Adipocyte (in vitro differentiated cells): ENCODE results near the gene CSAD.

Source experiments
- DNase-seq: peaks from one replicate; pipeline ENCODE4 v3.0.0-alpha.2; 2015; ENCODE audit warnings: low read depth
- H3K27me3 ChIP-seq: replicated peaks from 2 replicates; pipeline ENCODE4 v1.7.0; 2013; ENCODE audit warnings: mild to moderate bottlenecking, low read length, moderate library complexity; ENCODE audit not compliant: control insufficient read depth, insufficient read depth
- H3K36me3 ChIP-seq: 2 replicates; pipeline ENCODE4 v1.7.0; 2013; ENCODE audit warnings: low read length, mild to moderate bottlenecking, moderate library complexity; ENCODE audit not compliant: control insufficient read depth, insufficient read depth, severe bottlenecking
- H3K4me1 ChIP-seq: 2 replicates; pipeline ENCODE4 v1.7.0; 2013; ENCODE audit warnings: mild to moderate bottlenecking, low read length, moderate library complexity; ENCODE audit not compliant: control insufficient read depth, insufficient read depth
- H3K4me3 ChIP-seq: 2 replicates; pipeline ENCODE4 v1.7.0; 2013; ENCODE audit warnings: mild to moderate bottlenecking, low read length, moderate library complexity
- H3K9ac ChIP-seq: 2 replicates; pipeline ENCODE4 v1.7.0; 2013; ENCODE audit warnings: mild to moderate bottlenecking, low read length, moderate library complexity
- H3K9me3 ChIP-seq: 2 replicates; pipeline ENCODE4 v1.7.0; 2013; ENCODE audit warnings: mild to moderate bottlenecking, low read length, moderate library complexity; ENCODE audit not compliant: control insufficient read depth

Gene CSAD

GRCh38 chr12:53196486-53196885, 15.8 kb upstream of the CSAD start:
- Histone ChIP-seq H3K9me3 (no peaks in the 10 kb centered on the region), H3K27me3 (no peaks in the 10 kb centered on the region), H3K36me3 (no peaks in the 10 kb centered on the region), H3K4me1 (peaks cover 14% of the 10 kb centered on the region), H3K9ac (no peak overlapping the region), H3K4me3 (no peak overlapping the region)
- no peak for DNase-seq

GRCh38 chr12:53195516-53196420, 15.0 kb upstream of the CSAD start:
- no peak for DNase-seq
- Histone ChIP-seq H3K9ac (no peak overlapping the region), H3K36me3 (no peaks in the 10 kb centered on the region), H3K27me3 (no peaks in the 10 kb centered on the region), H3K9me3 (no peaks in the 10 kb centered on the region), H3K4me3 (no peak overlapping the region), H3K4me1 (peaks cover 7% of the 10 kb centered on the region)

GRCh38 chr12:53194973-53195372, 14.2 kb upstream of the CSAD start:
- H3K9ac ChIP-seq, result no peak overlapping the region
- H3K36me3 ChIP-seq, result no peaks in the 10 kb centered on the region
- no peak overlapping the region for H3K4me3 ChIP-seq
- DNase-seq, result no peak
- peaks cover 3% of the 10 kb centered on the region for H3K4me1 ChIP-seq
- no peaks in the 10 kb centered on the region for H3K9me3 ChIP-seq
- H3K27me3 ChIP-seq, result no peaks in the 10 kb centered on the region

GRCh38 chr12:53193985-53194716, 13.4 kb upstream of the CSAD start:
- peaks cover 9% of the 10 kb centered on the region for H3K4me1 ChIP-seq
- H3K36me3 ChIP-seq, result no peaks in the 10 kb centered on the region
- DNase-seq, result no peak
- no peak overlapping the region for H3K4me3 ChIP-seq
- no peak overlapping the region for H3K9ac ChIP-seq
- no peaks in the 10 kb centered on the region for H3K9me3 ChIP-seq
- no peaks in the 10 kb centered on the region for H3K27me3 ChIP-seq

- DNase-seq, result no peak
- H3K4me3 ChIP-seq, result no peak overlapping the region
- H3K9ac ChIP-seq, result no peak overlapping the region
- no peaks in the 10 kb centered on the region for H3K9me3 ChIP-seq
- peaks cover 10% of the 10 kb centered on the region for H3K36me3 ChIP-seq
- H3K27me3 ChIP-seq, result no peaks in the 10 kb centered on the region
- H3K4me1 ChIP-seq, result peaks cover 9% of the 10 kb centered on the region
Measured at GRCh38 chr12:53193040-53193439, 12.3 kb upstream of the CSAD start.

- Histone ChIP-seq H3K9ac (no peak overlapping the region), H3K36me3 (peaks cover 14% of the 10 kb centered on the region), H3K4me1 (peaks cover 12% of the 10 kb centered on the region), H3K9me3 (no peaks in the 10 kb centered on the region), H3K4me3 (no peak overlapping the region), H3K27me3 (no peaks in the 10 kb centered on the region)
- no peak for DNase-seq
Measured at GRCh38 chr12:53192531-53193021, 11.9 kb upstream of the CSAD start.

- peaks cover 20% of the 10 kb centered on the region for H3K36me3 ChIP-seq
- no peak overlapping the region for H3K9ac ChIP-seq
- no peaks in the 10 kb centered on the region for H3K9me3 ChIP-seq
- H3K27me3 ChIP-seq, result no peaks in the 10 kb centered on the region
- no peak overlapping the region for H3K4me3 ChIP-seq
- peaks cover 9% of the 10 kb centered on the region for H3K4me1 ChIP-seq
- no peak for DNase-seq
Measured at GRCh38 chr12:53191885-53192530, 11.3 kb upstream of the CSAD start.

- DNase-seq, result no peak
- no peak overlapping the region for H3K4me3 ChIP-seq
- peaks cover 27% of the 10 kb centered on the region for H3K36me3 ChIP-seq
- H3K27me3 ChIP-seq, result no peaks in the 10 kb centered on the region
- H3K9ac ChIP-seq, result no peak overlapping the region
- no peaks in the 10 kb centered on the region for H3K9me3 ChIP-seq
- H3K4me1 ChIP-seq, result peaks cover 9% of the 10 kb centered on the region
Measured at GRCh38 chr12:53191096-53191884, 10.6 kb upstream of the CSAD start.

GRCh38 chr12:53190108-53190729, 9.5 kb upstream of the CSAD start:
- no peaks in the 10 kb centered on the region for H3K9me3 ChIP-seq
- peak; percentile 74 for DNase-seq
- peaks cover 38% of the 10 kb centered on the region for H3K36me3 ChIP-seq
- H3K4me3 ChIP-seq, result no peak overlapping the region
- H3K27me3 ChIP-seq, result no peaks in the 10 kb centered on the region
- H3K4me1 ChIP-seq, result peaks cover 9% of the 10 kb centered on the region
- H3K9ac ChIP-seq, result no peak overlapping the region

- no peak for DNase-seq
- Histone ChIP-seq H3K27me3 (no peaks in the 10 kb centered on the region), H3K4me3 (no peak overlapping the region), H3K36me3 (peaks cover 52% of the 10 kb centered on the region), H3K9ac (no peak overlapping the region), H3K9me3 (no peaks in the 10 kb centered on the region), H3K4me1 (peaks cover 23% of the 10 kb centered on the region)
Measured at GRCh38 chr12:53187145-53187899, 6.6 kb upstream of the CSAD start.
